SHP77 treated with DMSO at 0.1 percent for 48 hours (cell line): Measurements from ENCODE around the gene ADPRH.

Source experiments
- DNase-seq: peaks from one replicate; lab custom pipeline; 2025; lab: John Stamatoyannopoulos, UW

The ADPRH gene

GRCh38 chr3:119630128-119630879 is 51.0 kb downstream of the ADPRH start:
- DNase-seq: no peak

DNA sequence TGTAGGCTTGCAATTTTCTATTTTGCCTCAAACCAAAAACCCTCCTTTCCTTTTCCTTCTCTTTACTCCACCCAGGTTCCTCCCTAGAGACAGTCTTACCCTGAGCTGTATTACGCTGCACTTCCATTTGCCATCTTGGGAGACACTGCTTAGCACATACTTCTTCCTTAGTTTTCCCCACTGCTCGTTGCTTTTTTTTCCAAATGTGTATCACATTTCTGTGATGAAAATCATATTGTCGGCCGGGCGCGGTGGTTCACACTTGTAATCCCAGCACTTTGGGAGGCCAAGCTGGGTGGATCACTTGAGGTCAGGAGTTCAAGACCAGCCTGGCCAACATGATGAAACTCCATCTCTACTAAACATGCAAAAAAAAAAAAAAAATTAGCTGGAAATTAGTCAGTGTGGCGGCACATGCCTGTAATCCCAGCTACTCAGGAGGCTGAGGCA is 51.6 kb downstream of the ADPRH start:
- no peak for DNase-seq

- no peak for DNase-seq
Measured at GRCh38 chr3:119631516-119631915, 52.2 kb downstream of the ADPRH start.

GRCh38 chr3:119632216-119632615 is 52.9 kb downstream of the ADPRH start:
- no peak for DNase-seq

DNA sequence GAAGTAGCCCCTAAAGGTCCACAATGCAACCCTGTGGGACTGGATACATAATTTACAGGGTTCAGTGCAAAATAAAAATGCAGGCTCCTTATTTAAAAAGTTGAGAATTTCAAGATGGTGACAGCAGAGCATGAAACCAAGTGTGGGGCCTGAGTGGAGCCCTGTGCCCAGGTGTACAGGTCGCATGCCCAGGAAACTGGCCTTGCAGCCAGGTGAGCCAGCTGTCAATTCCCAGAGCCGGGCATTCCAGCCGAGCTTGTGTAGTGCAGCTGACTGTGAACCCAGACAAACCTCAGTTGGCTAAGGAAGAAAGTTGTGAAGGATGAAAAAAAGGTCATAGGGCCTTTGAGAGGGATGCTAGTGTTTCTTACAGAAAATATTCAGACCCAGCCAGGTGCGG is 53.5 kb downstream of the ADPRH start:
- no peak for DNase-seq

- no peak for DNase-seq
Measured at GRCh38 chr3:119635719-119636118, 56.4 kb downstream of the ADPRH start.

DNA sequence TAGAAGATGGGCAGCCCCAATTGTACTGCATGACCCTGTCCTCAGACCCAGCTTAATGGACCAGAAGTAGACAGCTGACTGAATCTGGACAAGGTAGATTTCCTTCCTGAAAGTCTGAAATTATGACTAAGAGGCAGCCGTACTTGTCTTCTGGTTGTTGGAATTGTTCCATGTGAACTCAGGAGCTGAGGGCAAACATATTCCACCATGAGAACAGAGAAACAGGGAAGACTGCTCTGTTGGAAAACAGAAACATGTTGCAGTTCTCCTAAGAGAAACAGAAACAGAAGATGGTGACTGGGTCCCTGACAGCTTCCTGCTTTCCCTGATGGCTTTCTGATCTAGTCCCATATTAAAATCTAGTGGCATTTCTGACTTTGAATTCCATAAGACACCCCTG is 57.0 kb downstream of the ADPRH start:
- no peak for DNase-seq

GRCh38 chr3:119636891-119637611 is 57.8 kb downstream of the ADPRH start:
- DNase-seq: no peak

DNA sequence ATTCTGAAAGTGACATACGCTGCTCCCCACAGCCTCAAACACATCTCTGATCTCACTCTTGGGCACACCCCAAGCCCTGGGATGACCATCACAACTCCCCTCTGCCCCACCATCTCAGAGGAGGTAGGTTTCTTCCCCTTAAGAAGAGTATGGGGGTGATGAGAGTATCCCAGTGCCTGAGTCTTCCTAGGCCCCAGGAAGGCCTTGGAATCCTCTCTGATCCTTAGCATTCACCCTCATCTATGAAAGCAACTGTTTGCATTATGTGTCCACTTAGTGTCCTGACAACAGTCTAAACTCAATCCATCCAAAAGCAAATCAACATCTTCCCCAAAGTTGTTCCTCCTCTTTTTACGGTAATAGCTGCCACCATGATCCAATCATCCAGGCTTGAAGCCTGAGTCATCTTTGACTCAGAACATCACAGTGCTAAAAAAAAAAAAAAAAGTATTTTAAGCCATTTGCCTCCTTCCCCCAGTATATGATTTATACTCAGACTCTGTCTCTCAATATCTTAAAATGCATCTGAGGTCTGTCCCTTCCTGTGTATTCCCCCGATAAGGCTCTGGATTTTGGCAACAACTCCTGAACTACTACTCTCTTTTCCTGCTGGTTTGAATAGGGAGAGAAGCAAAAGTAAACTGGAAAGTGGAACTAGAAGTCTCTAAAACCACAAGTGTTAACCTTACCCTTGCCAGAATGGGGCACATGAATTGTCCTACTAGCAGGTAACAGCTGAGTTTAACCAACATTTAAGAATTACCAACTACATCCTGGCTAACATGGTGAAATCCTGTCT is 58.6 kb downstream of the ADPRH start:
- DNase-seq: no peak
